SK-N-SH treated with all-trans-retinoic acid at 6 μM for 48 hours (cell line): ENCODE data around the gene RFESD.

Source experiments
- ARNTL ChIP-seq: fragments of 450-650 bp; formaldehyde crosslinking; IDR thresholded peaks from 2 replicates; pipeline ENCODE4 v1.5.0; 2020; ENCODE audit warnings: low read depth, mild to moderate bottlenecking, moderate library complexity, borderline replicate concordance
- ISL1 ChIP-seq: fragments of 250-450 bp; sonication (Bioruptor Pico); IDR thresholded peaks from 2 replicates; pipeline ENCODE4 v2.1.2; 2022; ENCODE audit warnings: mild to moderate bottlenecking, moderate library complexity
- OSR1 ChIP-seq: fragments of 250-450 bp; sonication (Bioruptor Pico); IDR thresholded peaks from 2 replicates; pipeline ENCODE4 v1.8.0; 2022; ENCODE audit warnings: moderate library complexity, mild to moderate bottlenecking, inconsistent platforms
- RARB ChIP-seq: fragments of 250-450 bp; sonication (Bioruptor Pico); IDR thresholded peaks from 2 replicates; pipeline ENCODE4 v1.8.0; 2021; ENCODE audit warnings: mild to moderate bottlenecking, moderate library complexity
- SNAI2 ChIP-seq: fragments of 250-450 bp; sonication (Bioruptor Pico); IDR thresholded peaks from 2 replicates; pipeline ENCODE4 v1.5.0; 2020; ENCODE audit warnings: mild to moderate bottlenecking, moderate library complexity
- ZC3H10 ChIP-seq: fragments of 250-450 bp; sonication (Bioruptor Pico); IDR thresholded peaks from 2 replicates; pipeline ENCODE4 v1.5.1; 2021; ENCODE audit warnings: mild to moderate bottlenecking, moderate library complexity
- ZFP30 ChIP-seq: fragments of 450-650 bp; formaldehyde crosslinking; IDR thresholded peaks from 2 replicates; pipeline ENCODE4 v1.5.0; 2022; ENCODE audit warnings: mild to moderate bottlenecking, moderate library complexity
- ZNF565 ChIP-seq: fragments of 450-650 bp; formaldehyde crosslinking; conservative IDR thresholded peaks from 2 replicates; pipeline ENCODE4 v1.5.0; 2020; ENCODE audit warnings: low read depth, mild to moderate bottlenecking, moderate library complexity
- ZNF70 ChIP-seq: fragments of 450-650 bp; formaldehyde crosslinking; IDR thresholded peaks from 2 replicates; pipeline ENCODE4 v1.5.0; 2020; ENCODE audit warnings: mild to moderate bottlenecking, moderate library complexity
- ZNF8 ChIP-seq: fragments of 450-650 bp; formaldehyde crosslinking; IDR thresholded peaks from 2 replicates; pipeline ENCODE4 v1.5.0; 2020; ENCODE audit warnings: mild to moderate bottlenecking, moderate library complexity
- TF ChIP-seq, protein P1 (sequence below): fragments of 250-450 bp; sonication (Bioruptor Pico); IDR thresholded peaks from 2 replicates; pipeline ENCODE4 v1.5.1; 2021; ENCODE audit warnings: mild to moderate bottlenecking, moderate library complexity
- TF ChIP-seq, protein P2 (sequence below): fragments of 250-450 bp; sonication (Bioruptor Pico); IDR thresholded peaks from 2 replicates; pipeline ENCODE4 v1.8.0; 2021; ENCODE audit warnings: low read depth, mild to moderate bottlenecking, moderate library complexity, borderline replicate concordance
- TF ChIP-seq, protein P3 (sequence below): fragments of 250-450 bp; sonication (Bioruptor Pico); IDR thresholded peaks from 2 replicates; pipeline ENCODE4 v1.5.0; 2020; ENCODE audit warnings: mild to moderate bottlenecking, moderate library complexity
- TF ChIP-seq, protein P4 (sequence below): fragments of 250-450 bp; sonication (Bioruptor Pico); IDR thresholded peaks from 2 replicates; pipeline ENCODE4 v1.8.0; 2020; ENCODE audit warnings: mild to moderate bottlenecking, moderate library complexity, borderline replicate concordance

DNA sequence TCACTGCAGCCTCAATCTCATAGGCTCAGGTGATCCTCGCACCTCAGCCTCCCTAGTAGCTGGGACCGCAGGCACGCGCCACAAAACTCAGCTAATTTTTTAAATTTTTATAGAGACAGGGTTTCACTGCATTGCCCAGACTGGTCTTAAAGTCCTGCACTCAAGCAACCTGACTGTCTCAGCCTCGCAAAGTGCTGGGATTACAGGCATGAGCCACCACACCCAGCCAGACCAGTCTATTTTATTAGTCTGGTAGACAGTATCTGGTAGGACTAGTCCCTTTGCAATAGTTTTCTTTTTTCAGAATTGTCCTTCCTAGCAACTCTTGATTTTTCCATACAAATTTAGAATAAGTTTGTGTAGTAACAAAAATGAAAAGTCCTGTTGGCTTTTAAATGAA is 40.8 kb upstream of the RFESD start:
- TF ChIP-seq OSR1 (CRISPR knock-in tag) (no peak), SNAI2 (CRISPR knock-in tag) (no peak), ZC3H10 (CRISPR knock-in tag) (no peak), ARNTL (CRISPR knock-in tag) (no peak), ZNF565 (no peak), ZFP30 (no peak), ZNF70 (CRISPR knock-in tag) (no peak), ISL1 (CRISPR knock-in tag) (no peak), RARB (CRISPR knock-in tag) (no peak), ZNF8 (no peak)
- TF ChIP-seq, protein P1, sequence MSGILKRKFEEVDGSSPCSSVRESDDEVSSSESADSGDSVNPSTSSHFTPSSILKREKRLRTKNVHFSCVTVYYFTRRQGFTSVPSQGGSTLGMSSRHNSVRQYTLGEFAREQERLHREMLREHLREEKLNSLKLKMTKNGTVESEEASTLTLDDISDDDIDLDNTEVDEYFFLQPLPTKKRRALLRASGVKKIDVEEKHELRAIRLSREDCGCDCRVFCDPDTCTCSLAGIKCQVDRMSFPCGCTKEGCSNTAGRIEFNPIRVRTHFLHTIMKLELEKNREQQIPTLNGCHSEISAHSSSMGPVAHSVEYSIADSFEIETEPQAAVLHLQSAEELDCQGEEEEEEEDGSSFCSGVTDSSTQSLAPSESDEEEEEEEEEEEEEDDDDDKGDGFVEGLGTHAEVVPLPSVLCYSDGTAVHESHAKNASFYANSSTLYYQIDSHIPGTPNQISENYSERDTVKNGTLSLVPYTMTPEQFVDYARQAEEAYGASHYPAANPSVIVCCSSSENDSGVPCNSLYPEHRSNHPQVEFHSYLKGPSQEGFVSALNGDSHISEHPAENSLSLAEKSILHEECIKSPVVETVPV (CRISPR knock-in tag): no peak
- TF ChIP-seq, protein P2, sequence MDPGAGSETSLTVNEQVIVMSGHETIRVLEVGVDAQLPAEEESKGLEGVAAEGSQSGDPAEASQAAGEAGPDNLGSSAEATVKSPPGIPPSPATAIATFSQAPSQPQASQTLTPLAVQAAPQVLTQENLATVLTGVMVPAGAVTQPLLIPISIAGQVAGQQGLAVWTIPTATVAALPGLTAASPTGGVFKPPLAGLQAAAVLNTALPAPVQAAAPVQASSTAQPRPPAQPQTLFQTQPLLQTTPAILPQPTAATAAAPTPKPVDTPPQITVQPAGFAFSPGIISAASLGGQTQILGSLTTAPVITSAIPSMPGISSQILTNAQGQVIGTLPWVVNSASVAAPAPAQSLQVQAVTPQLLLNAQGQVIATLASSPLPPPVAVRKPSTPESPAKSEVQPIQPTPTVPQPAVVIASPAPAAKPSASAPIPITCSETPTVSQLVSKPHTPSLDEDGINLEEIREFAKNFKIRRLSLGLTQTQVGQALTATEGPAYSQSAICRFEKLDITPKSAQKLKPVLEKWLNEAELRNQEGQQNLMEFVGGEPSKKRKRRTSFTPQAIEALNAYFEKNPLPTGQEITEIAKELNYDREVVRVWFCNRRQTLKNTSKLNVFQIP (CRISPR knock-in tag): no peak
- TF ChIP-seq, protein P3, sequence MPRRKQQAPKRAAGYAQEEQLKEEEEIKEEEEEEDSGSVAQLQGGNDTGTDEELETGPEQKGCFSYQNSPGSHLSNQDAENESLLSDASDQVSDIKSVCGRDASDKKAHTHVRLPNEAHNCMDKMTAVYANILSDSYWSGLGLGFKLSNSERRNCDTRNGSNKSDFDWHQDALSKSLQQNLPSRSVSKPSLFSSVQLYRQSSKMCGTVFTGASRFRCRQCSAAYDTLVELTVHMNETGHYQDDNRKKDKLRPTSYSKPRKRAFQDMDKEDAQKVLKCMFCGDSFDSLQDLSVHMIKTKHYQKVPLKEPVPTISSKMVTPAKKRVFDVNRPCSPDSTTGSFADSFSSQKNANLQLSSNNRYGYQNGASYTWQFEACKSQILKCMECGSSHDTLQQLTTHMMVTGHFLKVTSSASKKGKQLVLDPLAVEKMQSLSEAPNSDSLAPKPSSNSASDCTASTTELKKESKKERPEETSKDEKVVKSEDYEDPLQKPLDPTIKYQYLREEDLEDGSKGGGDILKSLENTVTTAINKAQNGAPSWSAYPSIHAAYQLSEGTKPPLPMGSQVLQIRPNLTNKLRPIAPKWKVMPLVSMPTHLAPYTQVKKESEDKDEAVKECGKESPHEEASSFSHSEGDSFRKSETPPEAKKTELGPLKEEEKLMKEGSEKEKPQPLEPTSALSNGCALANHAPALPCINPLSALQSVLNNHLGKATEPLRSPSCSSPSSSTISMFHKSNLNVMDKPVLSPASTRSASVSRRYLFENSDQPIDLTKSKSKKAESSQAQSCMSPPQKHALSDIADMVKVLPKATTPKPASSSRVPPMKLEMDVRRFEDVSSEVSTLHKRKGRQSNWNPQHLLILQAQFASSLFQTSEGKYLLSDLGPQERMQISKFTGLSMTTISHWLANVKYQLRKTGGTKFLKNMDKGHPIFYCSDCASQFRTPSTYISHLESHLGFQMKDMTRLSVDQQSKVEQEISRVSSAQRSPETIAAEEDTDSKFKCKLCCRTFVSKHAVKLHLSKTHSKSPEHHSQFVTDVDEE (CRISPR knock-in tag): no peak
- TF ChIP-seq, protein P4, sequence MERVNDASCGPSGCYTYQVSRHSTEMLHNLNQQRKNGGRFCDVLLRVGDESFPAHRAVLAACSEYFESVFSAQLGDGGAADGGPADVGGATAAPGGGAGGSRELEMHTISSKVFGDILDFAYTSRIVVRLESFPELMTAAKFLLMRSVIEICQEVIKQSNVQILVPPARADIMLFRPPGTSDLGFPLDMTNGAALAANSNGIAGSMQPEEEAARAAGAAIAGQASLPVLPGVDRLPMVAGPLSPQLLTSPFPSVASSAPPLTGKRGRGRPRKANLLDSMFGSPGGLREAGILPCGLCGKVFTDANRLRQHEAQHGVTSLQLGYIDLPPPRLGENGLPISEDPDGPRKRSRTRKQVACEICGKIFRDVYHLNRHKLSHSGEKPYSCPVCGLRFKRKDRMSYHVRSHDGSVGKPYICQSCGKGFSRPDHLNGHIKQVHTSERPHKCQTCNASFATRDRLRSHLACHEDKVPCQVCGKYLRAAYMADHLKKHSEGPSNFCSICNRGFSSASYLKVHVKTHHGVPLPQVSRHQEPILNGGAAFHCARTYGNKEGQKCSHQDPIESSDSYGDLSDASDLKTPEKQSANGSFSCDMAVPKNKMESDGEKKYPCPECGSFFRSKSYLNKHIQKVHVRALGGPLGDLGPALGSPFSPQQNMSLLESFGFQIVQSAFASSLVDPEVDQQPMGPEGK (CRISPR knock-in tag): no peak
